KBM-7 (cell line): ENCODE data around the gene TMEM52B.
"Not testable (repeated sequence)": the region's sequence is repeated elsewhere in the genome, so short reads cannot be mapped to it uniquely, and the experiment has no call there.

Experiments used
- DNase-seq: peaks from one replicate; pipeline ENCODE4 v3.0.0-alpha.2; 2015
- in situ Hi-C: fragments of 300-500 bp; cut with MboI; formaldehyde crosslinking; loops from 2 replicates; pipeline ENCODE4 v1.14.3; 2020; ENCODE audit warnings: low sequenced_read_pairs, low pct_unique_long_range_greater_than_20kb, mixed read lengths

Gene TMEM52B

GRCh38 chr12:10167599-10167998 lies 11.2 kb upstream of the TMEM52B start:
- peak; percentile 48 for DNase-seq
- in situ Hi-C loops, result no loop called here

- in situ Hi-C loops, result no loop called here
- DNase-seq, result no peak
Observed at GRCh38 chr12:10169104-10169503, 9.7 kb upstream of the TMEM52B start.

- in situ Hi-C loops, result no loop called here
- no peak for DNase-seq
Observed at GRCh38 chr12:10170216-10170615, 8.6 kb upstream of the TMEM52B start.

GRCh38 chr12:10171973-10172728 lies 6.7 kb upstream of the TMEM52B start, which contains the start of gene OLR1:
Gene OLR1, minus strand, starts transcription at chr12:10172132. Its CDS starts 55 bp downstream, at chr12:10172077.
- in situ Hi-C loops, result no loop called here
- DNase-seq, result no peak

GRCh38 chr12:10174986-10175614 lies 3.7 kb upstream of the TMEM52B start:
- in situ Hi-C loops, result no loop called here
- no peak for DNase-seq

GRCh38 chr12:10175846-10176636 lies 2.8 kb upstream of the TMEM52B start:
- in situ Hi-C loops, result no loop called here
- no peak for DNase-seq

GRCh38 chr12:10179776-10180181 lies 947 bp downstream of the TMEM52B start:
- DNase-seq, result no peak
- in situ Hi-C loops, result no loop called here

- no peak for DNase-seq
- in situ Hi-C loops, result no loop called here
Observed at GRCh38 chr12:10182354-10183049, 3.7 kb downstream of the TMEM52B start.

GRCh38 chr12:10184261-10184843 lies 5.5 kb downstream of the TMEM52B start:
- in situ Hi-C loops, result no loop called here
- no peak for DNase-seq

- in situ Hi-C loops, result no loop called here
Observed at GRCh38 chr12:10186299-10186698, 7.5 kb downstream of the TMEM52B start.

GRCh38 chr12:10186958-10187357 lies 8.1 kb downstream of the TMEM52B start:
- in situ Hi-C loops, DNase-seq: not testable (repeated sequence)

More at GRCh38 chr12:10186299-10186698, 7.5 kb downstream of the TMEM52B start:
- peak; percentile 32 for DNase-seq

- DNase-seq, result no peak
- in situ Hi-C loops, result no loop called here
Observed at GRCh38 chr12:10189653-10190052, 10.8 kb downstream of the TMEM52B start.

GRCh38 chr12:10190558-10191388 lies 11.9 kb downstream of the TMEM52B start:
- DNase-seq, result peak; percentile 67
- in situ Hi-C loops, result no loop called here

- in situ Hi-C loops, result no loop called here
- no peak for DNase-seq
Observed at GRCh38 chr12:10191865-10192264, 13.0 kb downstream of the TMEM52B start.

GRCh38 chr12:10194160-10194670 lies 15.4 kb downstream of the TMEM52B start:
- in situ Hi-C loops, result no loop called here

GRCh38 chr12:10196210-10196609 lies 17.4 kb downstream of the TMEM52B start:
- in situ Hi-C loops, result no loop called here
- DNase-seq, result peak; percentile 62

More at GRCh38 chr12:10194160-10194670, 15.4 kb downstream of the TMEM52B start:
- DNase-seq, result no peak

GRCh38 chr12:10197879-10198278 lies 19.0 kb downstream of the TMEM52B start:
- no peak for DNase-seq
- in situ Hi-C loops, result no loop called here

- in situ Hi-C loops, DNase-seq: not testable (repeated sequence)
Observed at GRCh38 chr12:10204495-10204894, 25.7 kb downstream of the TMEM52B start.
